NOMO-1 treated with DMSO at 0.1 percent for 48 hours (cell line): Measurements from ENCODE around the gene MTARC2.

Source experiments
- DNase-seq: peaks from one replicate; lab custom pipeline; 2025; ENCODE audit not compliant: unreplicated experiment; lab: John Stamatoyannopoulos, UW

The MTARC2 gene

DNA sequence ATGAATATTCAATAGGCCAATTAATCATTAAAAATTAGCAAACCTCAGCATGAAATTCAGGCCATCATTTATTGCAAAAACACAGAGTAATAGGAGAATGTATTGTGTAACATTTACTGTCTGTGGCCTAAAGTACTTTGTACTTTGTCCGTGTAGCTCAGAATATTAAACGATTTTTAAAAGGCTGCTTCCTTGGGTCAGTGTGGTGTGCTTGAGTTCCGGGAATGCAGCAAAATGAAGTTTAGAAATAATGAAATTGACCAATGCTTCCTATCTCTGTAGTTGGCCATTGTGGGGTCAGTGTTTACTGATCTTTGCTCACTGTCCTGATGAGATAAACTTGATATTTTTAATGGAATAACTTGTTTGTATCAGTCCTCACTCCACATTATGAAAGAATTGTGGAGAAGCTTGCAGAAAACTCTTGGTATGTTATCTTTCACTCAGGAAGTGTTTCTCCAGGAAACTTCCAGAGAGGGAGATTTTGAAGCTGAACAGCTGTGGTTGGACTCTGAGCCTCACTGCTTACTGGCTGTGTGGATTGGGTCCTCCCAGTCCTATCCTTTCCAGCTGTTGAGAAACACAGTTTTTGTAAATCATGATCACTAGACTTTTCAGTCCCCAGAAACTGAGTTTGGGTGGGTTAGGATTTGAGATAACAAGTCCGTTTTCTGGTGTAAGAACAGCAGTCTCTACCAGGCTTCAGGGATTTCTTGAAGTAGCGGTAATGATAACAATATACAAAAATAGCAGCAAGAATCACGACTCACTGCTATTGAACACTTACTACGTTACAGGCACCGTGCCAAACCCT lies 19.4 kb downstream of the MTARC2 start:
- DNase-seq, result peak; percentile 0

DNA sequence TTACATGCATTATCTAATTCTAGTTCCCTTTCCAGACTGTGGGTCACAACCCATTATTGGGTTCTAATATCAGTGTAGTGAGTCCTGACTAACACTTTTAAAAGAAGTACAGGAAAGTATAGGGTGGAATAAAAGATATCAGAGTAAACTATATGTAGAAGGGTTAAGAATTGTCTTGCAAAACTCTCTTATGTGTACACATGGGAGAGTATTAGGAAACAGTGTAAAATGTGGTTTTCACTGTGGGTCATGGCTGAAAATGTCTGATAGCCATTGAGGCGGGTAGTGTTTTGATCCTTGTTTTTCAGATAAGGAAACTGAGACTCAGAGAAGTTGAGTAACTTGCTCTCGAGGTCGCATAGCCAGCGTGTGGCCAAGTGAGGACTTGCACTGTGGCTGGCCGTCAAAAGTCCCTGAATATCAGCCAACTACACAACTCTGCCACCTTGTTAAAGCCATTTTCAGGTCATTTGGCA lies 20.0 kb downstream of the MTARC2 start:
- peak; percentile 42 for DNase-seq

DNA sequence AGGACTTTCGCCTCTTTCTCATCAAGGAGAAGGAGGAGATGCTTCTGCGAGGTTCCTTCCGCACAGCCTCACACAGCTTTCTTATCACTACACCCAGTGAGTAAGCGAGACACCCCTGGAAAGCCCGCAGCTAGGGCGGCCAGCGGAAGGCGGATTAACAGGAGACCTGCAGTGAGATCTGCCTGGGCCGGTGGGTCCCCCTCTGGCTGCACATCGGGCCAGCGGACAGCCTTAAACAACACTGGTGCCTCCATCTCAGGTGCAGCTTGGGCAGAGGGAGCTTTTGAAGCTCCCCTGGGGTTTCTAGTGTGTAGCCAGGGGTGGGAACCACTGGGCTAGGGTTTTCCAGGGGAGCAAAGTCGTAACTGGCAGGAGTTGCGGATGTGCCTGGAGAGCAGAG lies 21.1 kb downstream of the MTARC2 start:
- DNase-seq, result no peak

DNA sequence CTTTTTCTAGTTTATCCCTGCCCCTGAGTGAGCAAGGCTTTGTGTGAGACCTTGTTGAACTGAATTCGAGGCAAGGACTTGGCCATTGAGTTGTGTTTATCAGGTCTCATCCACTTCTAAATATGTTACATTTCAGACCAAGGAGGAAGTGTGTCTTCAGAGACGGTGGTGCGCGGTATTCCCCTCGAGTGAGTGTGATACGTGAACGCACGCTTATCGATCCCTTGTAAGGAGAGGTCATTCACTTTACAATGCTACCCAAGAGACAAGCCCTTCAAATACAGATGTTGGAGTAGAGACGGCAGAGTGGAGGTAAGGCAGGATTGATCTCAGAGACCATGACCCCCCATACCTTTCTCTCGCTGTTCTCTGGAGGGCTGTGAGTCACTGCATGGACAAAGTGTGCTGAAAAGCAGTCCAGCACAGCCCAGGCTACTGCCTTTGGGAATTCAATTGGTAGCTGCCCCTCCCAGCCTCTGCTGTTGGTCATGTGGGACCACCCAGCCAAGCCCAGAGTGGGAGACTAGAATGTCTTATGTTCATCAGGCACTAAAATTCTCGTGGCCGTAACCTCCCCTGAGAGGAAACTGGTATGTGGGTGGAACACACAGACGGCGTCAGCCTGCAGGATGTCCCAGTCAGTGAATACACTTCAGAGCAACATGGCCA lies 22.3 kb downstream of the MTARC2 start:
- DNase-seq, result no peak

DNA sequence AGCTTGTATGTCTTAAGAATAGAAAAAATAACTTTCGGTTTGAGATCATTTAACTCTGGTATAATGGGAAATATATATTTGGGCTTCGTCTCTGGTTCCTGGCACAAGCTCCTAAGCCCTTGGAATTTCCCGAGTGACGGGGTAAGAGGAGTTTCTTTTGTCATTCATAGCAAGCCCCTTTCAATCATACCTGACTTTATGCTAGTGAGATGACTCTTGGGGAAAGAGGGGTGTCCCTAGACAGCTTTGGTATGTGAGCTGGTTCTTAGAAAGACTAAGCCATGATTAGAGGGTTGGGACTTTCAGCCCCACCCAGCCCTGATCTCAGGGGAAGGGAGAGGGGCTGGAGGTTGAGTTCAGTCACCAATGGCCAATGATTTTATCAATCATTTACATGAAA lies 24.7 kb downstream of the MTARC2 start:
- no peak for DNase-seq

DNA sequence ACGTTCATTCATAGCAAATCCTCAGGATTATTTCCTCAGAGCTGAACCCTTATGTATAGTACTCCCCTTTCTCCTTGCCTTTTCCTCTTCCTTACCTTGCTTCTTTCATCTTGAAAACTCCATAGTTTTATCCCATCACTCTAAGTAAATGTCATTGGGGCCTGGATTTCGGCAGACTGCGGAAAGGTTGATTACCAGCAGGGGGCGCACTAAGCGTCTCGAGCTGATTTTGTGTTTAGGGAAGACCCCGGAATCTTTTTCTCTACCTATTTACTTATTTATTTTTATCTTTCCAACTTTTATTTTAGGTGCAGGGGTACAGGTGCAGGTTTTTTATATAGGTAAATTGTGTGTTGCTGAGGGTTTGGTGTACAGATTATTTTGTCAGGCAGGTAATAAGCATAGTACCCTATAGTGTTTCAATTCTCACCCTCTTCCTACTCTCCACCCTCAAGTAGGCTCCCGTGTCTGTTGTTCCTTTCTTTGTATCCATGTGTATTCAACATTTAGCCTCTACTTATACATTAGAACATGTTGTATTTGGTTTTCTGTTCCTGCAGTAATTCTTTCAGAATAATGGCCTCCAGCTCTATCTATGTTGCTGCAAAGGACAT lies 27.2 kb downstream of the MTARC2 start:
- DNase-seq, result peak; percentile 27

DNA sequence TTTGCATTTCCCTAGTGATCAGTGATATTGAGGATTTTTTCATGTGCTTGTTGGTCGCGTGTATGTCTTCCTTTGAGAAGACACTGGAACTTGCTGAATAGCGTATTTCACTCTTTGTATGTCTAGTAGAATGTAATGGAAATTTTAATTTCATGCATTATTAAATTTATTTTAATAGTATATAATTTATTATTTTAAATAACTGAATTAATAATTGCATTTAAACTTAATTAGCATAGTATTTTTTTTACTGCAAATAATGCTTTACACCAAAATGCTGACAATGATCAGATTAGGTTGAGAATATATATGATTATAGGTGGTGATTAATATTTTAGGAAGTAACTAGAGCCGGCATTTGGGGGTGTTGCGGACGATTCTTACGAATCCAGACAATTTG lies 28.1 kb downstream of the MTARC2 start:
- DNase-seq, result no peak

DNA sequence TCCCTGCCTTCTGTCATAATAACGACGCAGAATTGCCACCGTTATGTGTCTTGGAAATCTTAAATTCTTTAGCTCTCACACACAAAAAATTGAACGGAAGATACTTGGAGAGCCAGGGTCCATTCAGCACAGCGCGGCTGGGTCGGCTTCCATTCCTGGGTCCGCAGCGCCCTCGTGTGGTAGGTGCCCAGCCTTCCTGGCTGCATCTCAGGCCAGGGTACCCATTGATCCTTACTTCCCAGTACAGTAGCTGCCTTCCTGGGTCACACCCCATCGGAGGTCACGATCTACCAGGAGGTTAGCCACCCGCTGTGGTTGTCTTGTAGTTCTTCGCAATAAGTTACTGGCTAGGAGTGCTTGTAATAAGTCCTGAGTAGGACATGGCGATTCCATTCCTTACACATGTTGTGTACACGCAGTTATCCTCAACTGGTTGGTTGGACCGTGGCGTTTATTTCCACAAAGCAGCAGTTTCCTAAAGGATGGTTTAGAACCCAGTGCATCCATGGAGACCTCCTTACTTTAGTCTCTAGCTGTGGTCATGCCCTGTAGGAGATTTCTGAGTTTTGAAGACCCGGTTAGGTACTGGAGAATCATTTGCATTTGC lies 28.7 kb downstream of the MTARC2 start:
- peak; percentile 44 for DNase-seq

DNA sequence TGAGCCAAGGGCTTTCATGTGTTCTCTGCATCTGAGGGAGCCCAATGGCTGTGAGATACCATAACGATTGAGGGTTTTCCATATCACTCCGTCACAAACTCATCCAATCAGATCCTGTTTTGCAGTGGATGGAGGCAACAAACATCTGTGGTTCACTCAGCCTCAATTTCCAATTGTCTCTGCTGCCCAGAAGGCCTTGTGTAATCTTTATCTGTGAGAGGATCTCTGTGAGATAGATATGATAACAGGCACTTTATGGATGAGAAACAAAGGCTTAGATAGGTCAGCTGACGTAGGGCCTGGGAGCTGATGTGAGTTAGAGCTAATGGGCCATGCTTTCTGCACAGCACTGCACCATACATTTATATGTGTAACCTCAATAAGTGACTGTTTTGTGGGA lies 35.3 kb downstream of the MTARC2 start:
- DNase-seq, result no peak

DNA sequence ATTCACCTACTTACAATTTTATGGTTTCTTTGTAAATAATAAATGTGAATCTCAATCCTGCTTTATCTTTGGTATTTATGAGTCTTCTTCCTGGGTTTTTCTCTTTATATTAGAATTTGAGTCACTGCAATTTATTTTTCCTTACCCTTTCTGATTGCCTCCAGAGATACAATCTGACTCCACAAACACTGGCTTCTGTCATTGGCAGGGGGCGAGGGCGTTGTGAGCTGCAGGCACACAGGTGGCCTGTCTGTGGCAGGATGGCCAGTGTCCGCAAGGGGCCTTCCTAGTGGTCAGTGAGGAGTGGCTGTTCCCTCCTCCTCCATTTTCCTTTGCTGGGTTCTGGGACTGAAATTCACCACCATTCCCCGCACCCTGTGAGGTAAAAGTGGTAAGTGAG lies 36.6 kb downstream of the MTARC2 start:
- DNase-seq, result no peak

DNA sequence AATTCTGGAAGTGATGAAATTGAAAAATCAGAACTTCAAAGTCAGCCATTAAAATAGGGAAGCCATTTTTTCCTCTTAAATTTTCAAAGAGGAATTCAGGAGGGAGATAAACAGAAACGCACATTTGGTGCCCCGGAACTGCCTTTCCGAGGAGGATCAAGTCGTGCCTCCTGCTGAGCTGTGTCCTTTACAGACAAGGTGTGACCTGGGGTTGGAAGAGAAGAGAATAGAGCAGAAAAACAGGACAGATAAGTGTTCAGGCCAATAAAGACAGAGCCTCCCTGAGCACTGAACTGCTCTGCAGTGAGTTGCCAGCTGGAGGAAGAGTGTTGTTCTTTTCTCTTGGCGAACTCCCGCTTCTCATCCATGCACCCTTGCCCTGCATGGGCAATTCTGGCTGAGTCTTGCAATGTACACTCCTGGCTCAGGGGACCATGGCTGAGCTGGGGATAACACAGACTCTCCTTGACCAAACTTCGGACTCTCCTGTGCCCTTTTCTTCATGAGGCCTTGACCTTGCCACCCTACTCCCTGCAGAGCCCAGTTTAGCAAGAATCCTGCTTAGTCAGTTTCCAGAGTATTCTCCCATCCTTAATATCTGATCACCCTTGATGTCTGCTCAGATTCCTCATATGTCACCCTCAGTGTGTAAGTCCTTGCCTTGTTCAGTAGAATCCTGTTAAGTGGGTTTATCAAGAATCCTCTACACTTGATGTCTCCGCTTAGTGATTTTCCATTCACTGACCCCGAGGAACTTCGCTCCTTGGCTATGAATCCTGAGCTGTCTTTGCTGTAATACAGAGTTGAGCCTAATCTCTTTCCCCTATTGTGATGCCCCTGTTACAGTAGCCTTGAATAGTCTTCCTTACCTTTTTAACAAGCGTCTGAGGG lies 37.3 kb downstream of the MTARC2 start:
- no peak for DNase-seq

DNA sequence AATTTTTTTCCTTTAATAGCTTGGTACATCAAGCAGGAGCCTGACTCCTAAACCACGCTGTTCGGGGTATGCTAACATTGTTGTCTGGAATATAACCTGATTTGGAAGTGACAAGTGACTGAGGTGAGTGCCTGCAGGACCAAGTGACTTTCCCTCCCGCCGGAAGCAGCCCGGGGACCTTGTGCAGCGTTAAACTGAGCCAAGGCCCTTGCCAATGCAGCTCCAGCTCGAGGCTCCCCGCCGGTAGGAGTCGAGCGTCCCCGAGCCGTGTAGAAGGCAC lies 37.9 kb downstream of the MTARC2 start:
- DNase-seq, result no peak

DNA sequence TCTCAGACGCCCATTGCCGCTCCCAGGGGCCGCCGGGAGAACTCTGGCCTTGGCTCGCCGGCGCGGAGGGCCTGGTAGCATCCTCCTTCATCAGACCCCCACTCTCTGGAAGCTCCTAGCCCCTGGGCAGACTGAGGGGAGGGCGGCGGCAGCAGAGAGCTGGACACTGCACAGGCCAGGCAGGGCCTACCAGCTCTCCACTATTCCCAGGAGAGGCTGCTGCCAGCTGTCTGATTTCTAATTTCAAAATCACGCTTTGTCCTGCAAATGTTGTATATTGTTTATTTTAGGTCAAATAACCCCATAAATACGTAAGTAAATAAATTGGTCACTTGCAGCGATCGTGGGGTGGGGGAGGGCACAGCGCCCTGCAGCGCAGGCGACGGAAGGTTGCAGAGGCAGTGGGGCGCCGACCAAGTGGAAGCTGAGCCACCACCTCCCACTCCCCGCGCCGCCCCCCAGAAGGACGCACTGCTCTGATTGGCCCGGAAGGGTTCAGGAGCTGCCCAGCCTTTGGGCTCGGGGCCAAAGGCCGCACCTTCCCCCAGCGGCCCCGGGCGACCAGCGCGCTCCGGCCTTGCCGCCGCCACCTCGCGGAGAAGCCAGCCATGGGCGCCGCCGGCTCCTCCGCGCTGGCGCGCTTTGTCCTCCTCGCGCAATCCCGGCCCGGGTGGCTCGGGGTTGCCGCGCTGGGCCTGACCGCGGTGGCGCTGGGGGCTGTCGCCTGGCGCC lies 38.4 kb downstream of the MTARC2 start, which contains the start of gene MTARC1:
Gene MTARC1 (plus strand): TSS at position 577 of the 732 bp plus-strand sequence. CDS start 32 bp downstream, at position 609.
- DNase-seq, result peak; percentile 66

DNA sequence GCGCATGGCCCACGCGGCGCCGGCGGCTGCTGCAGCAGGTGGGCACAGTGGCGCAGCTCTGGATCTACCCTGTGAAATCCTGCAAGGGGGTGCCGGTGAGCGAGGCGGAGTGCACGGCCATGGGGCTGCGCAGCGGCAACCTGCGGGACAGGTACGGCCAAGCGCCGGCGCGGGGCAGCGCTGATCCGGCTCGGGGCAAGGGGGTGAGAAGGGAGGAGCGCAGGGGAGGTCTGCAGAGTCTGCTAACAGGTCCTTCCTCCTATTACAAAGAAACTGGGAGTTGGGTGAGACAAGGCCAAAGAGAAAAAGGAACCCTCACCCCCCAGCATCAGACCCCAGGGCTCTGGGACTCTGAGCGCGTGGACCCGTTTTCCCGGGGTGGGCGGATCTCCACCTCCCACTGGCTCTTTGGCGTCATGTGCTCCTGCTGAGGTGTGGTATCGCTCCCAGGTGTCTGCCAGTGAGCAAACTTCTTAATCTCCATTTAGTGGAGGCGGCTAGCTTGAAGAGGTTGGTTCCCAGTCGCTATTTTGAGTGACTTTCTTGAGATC lies 39.0 kb downstream of the MTARC2 start:
- DNase-seq, result peak; percentile 12

DNA sequence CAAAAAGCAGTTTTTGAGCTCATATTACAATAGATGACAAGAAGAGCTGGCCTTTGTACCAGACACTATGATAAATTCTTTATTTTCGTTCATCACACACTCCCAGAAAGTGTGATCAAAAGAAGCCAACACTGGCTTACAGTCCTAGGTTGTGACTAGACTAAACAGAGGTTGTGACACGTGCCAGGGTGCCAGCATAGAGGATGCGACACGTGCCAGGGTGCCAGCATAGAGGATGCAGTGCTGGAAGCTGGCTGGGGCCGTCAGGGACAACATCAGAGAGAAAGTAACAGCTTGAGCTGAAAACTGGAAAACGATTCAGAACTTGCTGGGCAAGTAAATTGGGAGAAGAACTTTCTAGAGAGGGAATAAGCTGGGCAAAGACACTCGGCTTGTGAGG lies 40.8 kb downstream of the MTARC2 start:
- DNase-seq, result no peak

DNA sequence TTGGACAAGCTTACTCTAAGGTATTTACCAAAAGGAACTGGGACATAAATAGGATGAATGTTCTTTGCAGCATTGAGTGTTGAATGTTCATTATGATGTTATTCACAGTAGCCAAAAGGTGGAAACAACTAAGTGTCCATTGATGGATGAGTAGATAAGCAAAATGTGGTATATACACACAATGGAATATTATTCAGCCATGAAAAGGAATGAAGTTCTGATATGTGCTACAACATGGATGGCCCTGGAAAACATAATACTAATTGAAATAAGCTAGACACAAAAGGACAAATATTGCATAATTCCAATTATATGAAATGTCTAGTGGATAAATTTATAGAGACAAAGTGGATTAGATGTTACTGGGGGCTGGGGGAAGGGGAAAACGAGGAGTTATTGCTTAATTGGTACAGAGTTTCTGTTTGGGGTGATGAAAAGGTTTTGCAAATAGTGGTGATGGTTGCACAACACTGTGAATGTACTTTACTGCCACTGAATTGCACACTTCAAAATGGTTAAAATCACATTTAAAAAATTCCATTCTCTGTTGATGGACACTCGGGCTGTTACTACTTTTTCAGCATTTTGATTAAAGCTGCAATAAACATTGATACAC lies 41.5 kb downstream of the MTARC2 start:
- peak; percentile 70 for DNase-seq

DNA sequence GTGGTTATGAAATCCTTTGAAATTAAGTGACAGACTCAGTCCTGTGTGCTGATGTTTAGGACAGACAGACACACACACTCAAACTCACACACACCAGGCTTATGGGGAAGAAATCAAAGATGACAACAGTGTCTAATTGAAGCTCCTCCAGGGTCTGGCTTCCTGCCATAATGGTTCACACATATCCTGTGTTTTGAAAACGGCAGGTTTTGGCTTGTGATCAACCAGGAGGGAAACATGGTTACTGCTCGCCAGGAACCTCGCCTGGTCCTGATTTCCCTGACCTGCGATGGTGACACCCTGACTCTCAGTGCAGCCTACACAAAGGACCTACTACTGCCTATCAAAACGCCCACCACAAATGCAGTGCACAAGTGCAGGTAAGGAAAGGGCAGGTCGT lies 43.2 kb downstream of the MTARC2 start:
- DNase-seq, result peak; percentile 3

DNA sequence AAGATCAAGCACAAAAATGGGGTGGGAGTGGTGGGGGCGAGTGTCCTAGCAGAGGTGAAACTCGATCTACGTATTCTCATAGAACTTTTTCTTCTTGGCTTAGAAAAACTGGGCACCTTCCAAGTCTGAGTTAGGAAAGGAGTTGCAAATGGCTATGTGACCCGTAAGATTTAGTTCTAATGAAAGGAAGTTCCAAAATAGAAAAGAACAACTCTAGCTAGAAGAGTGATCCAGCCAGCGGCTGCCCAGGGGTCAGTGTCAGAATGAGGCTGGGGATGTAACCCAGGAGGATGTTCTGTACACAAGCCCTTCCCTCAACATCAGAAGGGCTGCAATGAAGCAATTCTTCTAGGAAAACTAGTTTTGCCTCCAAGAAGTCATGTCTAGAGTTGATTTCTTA lies 43.8 kb downstream of the MTARC2 start:
- no peak for DNase-seq

DNA sequence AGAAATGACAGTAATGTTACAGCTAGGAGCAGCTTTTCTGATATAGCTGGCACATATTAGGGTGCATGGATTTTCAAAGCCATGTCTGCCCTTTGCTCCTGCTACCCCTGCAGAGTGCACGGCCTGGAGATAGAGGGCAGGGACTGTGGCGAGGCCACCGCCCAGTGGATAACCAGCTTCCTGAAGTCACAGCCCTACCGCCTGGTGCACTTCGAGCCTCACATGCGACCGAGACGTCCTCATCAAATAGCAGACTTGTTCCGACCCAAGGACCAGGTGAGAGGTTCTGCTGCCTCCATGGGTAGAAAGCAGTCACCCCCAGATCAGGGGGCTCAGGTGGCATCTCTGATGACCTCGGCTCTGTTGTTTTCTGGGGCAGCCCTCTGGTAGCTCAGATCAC lies 48.4 kb downstream of the MTARC2 start:
- DNase-seq, result no peak
